ENCODE measurements around the gene CRISP3. TPM values are rescaled to one million over a fixed set of nuclear protein-coding genes. Genes with fewer than 3 reads are reported as not detected.

CRISP3 gene
- total and polyA plus RNA-seq, 2 of the 8 experiments (the other 6 are each of a cell fraction or from before 2014, with no cell fraction given) = not detected

DNA sequence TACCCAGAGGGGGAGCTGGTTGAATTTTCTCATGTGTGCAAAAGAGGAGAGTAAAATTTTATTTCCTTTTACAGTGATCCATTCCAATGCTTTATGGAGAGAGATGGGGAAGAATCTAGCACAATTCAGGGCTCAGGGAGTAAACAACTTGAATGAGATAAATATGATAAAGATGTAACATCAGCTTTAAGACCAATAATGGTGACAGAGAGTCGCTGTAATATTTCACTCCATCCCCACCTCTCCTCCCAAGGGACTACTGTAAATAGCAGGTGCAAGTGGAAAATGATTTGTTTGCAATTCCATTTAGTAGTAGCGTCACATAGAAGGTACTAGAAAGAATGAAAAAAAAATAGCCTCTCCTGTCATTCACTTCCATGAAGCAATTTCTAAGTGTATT, 4.8 kb downstream of the CRISP3 start (continued):
- no peak for TF ChIP-seq EZH2 (IDR thresholded peaks at IDR 0.05; ENCODE audit: low read depth, low read length, severe bottlenecking)
- TF ChIP-seq POLR2AphosphoS5 (IDR thresholded peaks at IDR 0.05; ENCODE audit: low read depth, low read length) = no peak
- no peak for TF ChIP-seq ATF3 (IDR thresholded peaks at IDR 0.05; ENCODE audit: insufficient read depth, low read depth, low read length)

All from H1 (cell line).